Body of pancreas (tissue), 4 donors: ENCODE measurements around the gene PDE4D. TPM values are rescaled to one million over a fixed set of nuclear protein-coding genes. Genes with fewer than 3 reads are reported as not detected.

Experiments
- ATAC-seq: fragments of 150-250 bp; one replicate; pipeline ENCODE4 v1.9.1; 2016
- DNase-seq, 4 donors: peaks; one replicate each; pipeline ENCODE4 v3.0.0-alpha.2; 2019
- H3K27ac ChIP-seq, 4 donors: fragments of 200-600 bp; sonication (generic); 1 replicate in 3 of 4; 2 replicates in 1 of 4; pipeline versions ENCODE4 v1.5.1 to v1.6.1; 2016 to 2019; ENCODE audit warnings: mild to moderate bottlenecking in 1 of 4, mixed read lengths in 1 of 4, moderate library complexity in 1 of 4
- H3K27me3 ChIP-seq, 2 donors: fragments of 200-600 bp; sonication (generic); one replicate each; pipeline ENCODE4 v1.6.0; 2016; ENCODE audit warnings: mild to moderate bottlenecking in 1 of 2
- H3K36me3 ChIP-seq, 2 donors: fragments of 200-600 bp; sonication (generic); replicated peaks in 1 of 2; 2 replicates each; pipeline ENCODE4 v1.5.1; 2016; ENCODE audit warnings: low read depth in 2 of 2; ENCODE audit not compliant: insufficient read depth in 1 of 2
- H3K4me1 ChIP-seq: fragments of 200-600 bp; sonication (generic); one replicate; pipeline ENCODE4 v1.6.0; 2016
- H3K4me3 ChIP-seq, 2 donors: fragments of 200-600 bp; sonication (generic); 1 replicate in 1 of 2; 2 replicates in 1 of 2; pipeline ENCODE4 v1.5.1; 2016 to 2019
- H3K9me3 ChIP-seq, 3 donors: fragments of 200-600 bp; sonication (generic); 1 replicate in 2 of 3; 2 replicates in 1 of 3; pipeline ENCODE4 v1.5.1; 2016
- POLR2A ChIP-seq, 3 donors: fragments of 450-650 bp; IDR thresholded peaks; one replicate each; pipeline ENCODE4 v1.6.1; 2016; ENCODE audit warnings: antibody characterized with exemption in 3 of 3, mild to moderate bottlenecking in 2 of 3
- WGBS, 2 donors: methylation state at CpG; one replicate each; pipeline ENCODE4 v1.1.5; 2017; 5-methylcytosine and 5-hydroxymethylcytosine counted together
- intact Hi-C: fragments of 100-400 bp; cut with DNase I; formaldehyde crosslinking; loops from one replicate; pipeline ENCODE4 v1.15.1; 2023
- total RNA-seq, 2 donors: library from RNA; depleted of rRNA; stranded (reverse); fragments of >200 nt; gene quantifications; one replicate each; pipeline ENCODE4 v1.1.0, GENCODE V29; 2016
- TF ChIP-seq, protein P1 (sequence below), 7 experiments: fragments of 450-650 bp in 4 of 7; fragments of 200-600 bp in 3 of 7; sonication (generic) in 3 of 7; IDR thresholded peaks; one replicate each; pipeline ENCODE4 v1.5.1; 2016 to 2019; ENCODE audit warnings: antibody characterized with exemption in 7 of 7

Gene PDE4D
- total RNA-seq, 2 donors from 2014 or later = 8.6 to 9.2 TPM

DNA sequence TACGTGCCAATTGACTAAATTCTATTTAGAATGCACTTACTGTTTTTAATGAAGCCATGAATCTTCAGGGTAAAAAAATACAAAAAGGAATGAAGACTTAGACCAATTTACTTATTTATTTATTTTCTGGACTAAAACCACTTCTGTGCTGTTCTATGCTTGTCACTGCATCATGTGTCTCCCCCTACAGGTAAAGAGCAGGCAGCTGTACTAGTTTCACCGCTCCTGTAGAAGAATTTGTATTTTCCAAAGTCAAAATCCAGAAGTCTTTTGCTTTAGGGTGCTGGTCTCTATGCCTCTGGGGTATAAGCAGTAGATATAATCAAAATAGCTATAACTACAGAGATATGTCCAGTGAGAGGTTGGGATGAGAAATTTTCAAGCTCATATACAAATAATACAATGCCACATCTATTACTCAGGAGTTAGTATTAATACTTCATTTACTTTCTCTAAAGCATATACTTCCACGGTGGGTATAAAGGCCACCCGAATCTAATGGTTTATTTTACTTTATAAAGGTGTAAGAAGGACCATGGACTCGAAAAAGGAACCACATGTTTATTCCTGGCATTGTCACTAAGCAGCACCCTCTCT is 719.2 kb downstream of the PDE4D start:
- Histone ChIP-seq H3K4me3 (no peak overlapping the region), H3K27me3 (no peaks in the 10 kb centered on the region), H3K9me3 (no peaks in the 10 kb centered on the region), H3K36me3 (no peaks in the 10 kb centered on the region), H3K27ac (no peak overlapping the region), H3K4me1 (no peaks in the 10 kb centered on the region)
- intact Hi-C loops = loop anchor here (10.0 kb wide), 1 partner anchor 290 kb away; no protein-coding TSS in a partner anchor
- no peak for TF ChIP-seq POLR2A (IDR thresholded peaks at IDR 0.05)
- TF ChIP-seq, protein P1, sequence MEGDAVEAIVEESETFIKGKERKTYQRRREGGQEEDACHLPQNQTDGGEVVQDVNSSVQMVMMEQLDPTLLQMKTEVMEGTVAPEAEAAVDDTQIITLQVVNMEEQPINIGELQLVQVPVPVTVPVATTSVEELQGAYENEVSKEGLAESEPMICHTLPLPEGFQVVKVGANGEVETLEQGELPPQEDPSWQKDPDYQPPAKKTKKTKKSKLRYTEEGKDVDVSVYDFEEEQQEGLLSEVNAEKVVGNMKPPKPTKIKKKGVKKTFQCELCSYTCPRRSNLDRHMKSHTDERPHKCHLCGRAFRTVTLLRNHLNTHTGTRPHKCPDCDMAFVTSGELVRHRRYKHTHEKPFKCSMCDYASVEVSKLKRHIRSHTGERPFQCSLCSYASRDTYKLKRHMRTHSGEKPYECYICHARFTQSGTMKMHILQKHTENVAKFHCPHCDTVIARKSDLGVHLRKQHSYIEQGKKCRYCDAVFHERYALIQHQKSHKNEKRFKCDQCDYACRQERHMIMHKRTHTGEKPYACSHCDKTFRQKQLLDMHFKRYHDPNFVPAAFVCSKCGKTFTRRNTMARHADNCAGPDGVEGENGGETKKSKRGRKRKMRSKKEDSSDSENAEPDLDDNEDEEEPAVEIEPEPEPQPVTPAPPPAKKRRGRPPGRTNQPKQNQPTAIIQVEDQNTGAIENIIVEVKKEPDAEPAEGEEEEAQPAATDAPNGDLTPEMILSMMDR (IDR thresholded peaks at IDR 0.05) = peak; percentile 22 to 76 (median 68)
- peak; percentile 78 for ATAC-seq
- peak; percentile 15 to 54 (median 23) for DNase-seq
- 18 to 30% methylated on average over 5 of the region's 5 CpGs for WGBS, 2 donors

DNA sequence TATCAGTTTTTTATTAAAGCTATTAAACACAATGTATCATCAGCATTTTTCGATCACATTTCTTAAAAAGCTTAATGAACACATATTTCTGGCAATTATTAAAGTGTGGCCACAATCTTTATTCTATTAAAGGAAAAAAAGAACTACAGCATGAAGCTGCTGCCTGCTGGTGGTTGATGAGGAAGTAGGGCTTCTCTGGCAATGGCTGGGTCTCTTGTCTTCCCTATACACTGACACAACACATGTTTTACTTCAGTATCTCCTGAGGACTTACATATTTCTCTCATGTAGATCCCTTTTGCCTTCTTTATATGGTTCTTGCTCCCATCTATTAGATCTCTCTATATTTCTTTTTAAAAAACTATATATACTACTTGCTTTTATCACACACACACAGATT is 719.9 kb downstream of the PDE4D start:
- TF ChIP-seq POLR2A (IDR thresholded peaks at IDR 0.05) = no peak
- TF ChIP-seq, protein P1 (IDR thresholded peaks at IDR 0.05) = no peak
- Histone ChIP-seq H3K27me3 (no peaks in the 10 kb centered on the region), H3K4me3 (no peak overlapping the region), H3K27ac (no peak overlapping the region), H3K9me3 (no peaks in the 10 kb centered on the region), H3K36me3 (no peaks in the 10 kb centered on the region), H3K4me1 (no peaks in the 10 kb centered on the region)
- 83 to 86% methylated on average over 1 of the region's 1 CpG for WGBS, 2 donors
- DNase-seq (no peak), ATAC-seq (no peak)
- intact Hi-C loops = loop anchor here (10.0 kb wide), 1 partner anchor 289 kb away; no protein-coding TSS in a partner anchor

DNA sequence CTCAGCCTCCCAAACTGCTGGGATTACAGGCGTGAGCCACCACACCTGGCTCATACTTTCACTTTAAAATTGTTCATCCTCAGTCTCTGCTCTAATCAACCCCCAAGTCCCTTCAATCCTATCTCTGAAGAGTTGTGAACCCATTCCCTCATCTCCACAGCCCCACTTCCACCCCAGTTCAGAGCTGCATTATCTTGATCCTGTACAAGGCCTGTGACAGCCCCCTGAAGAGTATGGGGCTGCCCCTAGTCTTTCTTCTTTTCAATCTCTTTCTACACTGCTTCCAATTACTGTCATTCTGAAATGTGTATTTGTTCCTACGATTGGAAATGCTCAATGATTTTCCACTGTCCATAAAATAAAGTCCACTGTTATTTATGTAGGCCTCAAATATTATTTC is 722.4 kb downstream of the PDE4D start:
- WGBS, 2 donors = 77 to 79% methylated on average over 2 of the region's 2 CpGs
- intact Hi-C loops = loop anchor here (10.0 kb wide), 1 partner anchor 286 kb away; no protein-coding TSS in a partner anchor
- Histone ChIP-seq H3K27ac (no peak overlapping the region), H3K4me3 (no peak overlapping the region), H3K9me3 (no peaks in the 10 kb centered on the region), H3K27me3 (no peaks in the 10 kb centered on the region), H3K36me3 (no peaks in the 10 kb centered on the region), H3K4me1 (no peaks in the 10 kb centered on the region)
- no peak for ATAC-seq
- DNase-seq = no peak
- TF ChIP-seq, protein P1 (IDR thresholded peaks at IDR 0.05) = no peak
- no peak for TF ChIP-seq POLR2A (IDR thresholded peaks at IDR 0.05)

DNA sequence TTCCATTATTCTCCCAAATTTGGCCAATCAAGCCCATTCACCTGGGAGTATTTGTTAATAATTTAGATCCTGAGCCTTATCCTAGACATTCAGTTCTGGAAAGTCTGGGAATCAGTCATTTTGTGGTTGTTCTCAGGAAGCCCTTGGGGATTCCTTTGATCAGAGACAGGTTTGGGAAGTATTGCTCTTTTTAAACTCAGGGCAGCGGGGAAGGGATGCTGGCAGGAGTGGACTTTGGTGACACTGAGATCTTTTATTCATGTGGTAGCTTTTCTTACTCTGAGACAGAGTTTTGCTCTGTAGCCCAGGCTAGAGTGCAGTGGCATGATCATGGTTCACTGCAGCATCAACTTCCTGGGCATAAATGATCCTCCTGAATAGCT is 723.8 kb downstream of the PDE4D start:
- DNase-seq (no peak), ATAC-seq (no peak)
- H3K27ac ChIP-seq = no peak overlapping the region
- H3K4me3 ChIP-seq = no peak overlapping the region
- H3K9me3 ChIP-seq = no peaks in the 10 kb centered on the region
- intact Hi-C loops = loop anchor here (10.0 kb wide), 2 partner anchors 135 to 285 kb away; no protein-coding TSS in a partner anchor
- H3K27me3 ChIP-seq = no peaks in the 10 kb centered on the region
- H3K36me3 ChIP-seq = no peaks in the 10 kb centered on the region
- H3K4me1 ChIP-seq = no peaks in the 10 kb centered on the region
- TF ChIP-seq, protein P1 (IDR thresholded peaks at IDR 0.05) = no peak
- no peak for TF ChIP-seq POLR2A (IDR thresholded peaks at IDR 0.05)
- WGBS, 2 donors = 100% methylated on average over 1 of the region's 1 CpG
